GM12878 (cell line): ENCODE data around the gene KIF17. TPM values are rescaled to one million over a fixed set of nuclear protein-coding genes. Genes with fewer than 3 reads are reported as not detected.

Experiments used
- ATAC-seq: fragments of 200-7000 bp; cut with Tn5 transposase; 3 replicates; pipeline ENCODE4 v1.9.1; 2020; ENCODE audit warnings: mild to moderate bottlenecking, moderate library complexity
- BruUV-seq: library from RNA; stranded (reverse); fragments of 400-500 nt; replicated peaks from 2 replicates; lab custom pipeline; 2021; lab: Mats Ljungman, UMichigan
- CTCF ChIA-PET: fragments of 300-600 bp; sonication (Branson Sonifier 250); formaldehyde crosslinking; extraction: SDS; loops from one replicate; lab custom pipeline; 2021; ENCODE audit warnings: inconsistent platforms; lab: Yijun Ruan, JAX
- POLR2A ChIA-PET: fragments of 350-600 bp; formaldehyde crosslinking; extraction: SDS; loops from one replicate; lab custom pipeline; 2021; ENCODE audit warnings: inconsistent platforms; lab: Charles Lee
- RAD21 ChIA-PET: fragments of 300-600 bp; sonication (Branson Sonifier 250); formaldehyde crosslinking; loops from one replicate; lab custom pipeline; 2023; ENCODE audit warnings: antibody characterized with exemption; ENCODE audit not compliant: unreplicated experiment; lab: Charles Lee
- SMC1A ChIA-PET: fragments of 300-600 bp; sonication (Branson Sonifier 250); formaldehyde crosslinking; loops from one replicate; lab custom pipeline; 2023; ENCODE audit not compliant: unreplicated experiment, uncharacterized antibody; lab: Charles Lee
- DNase-seq: peaks from one replicate; pipeline ENCODE4 v3.0.0-alpha.2; 2011; ENCODE audit warnings: low read depth, low spot score
- FAIRE-seq: peaks from 3 replicates; lab custom pipeline; 2011; peaks lifted over from hg19 to GRCh38; lab: Jason Lieb, UNC
- H2AFZ ChIP-seq: 2 replicates; pipeline ENCODE4 v1.6.0; 2011; ENCODE audit warnings: low read depth, low read length, control low read depth; ENCODE audit not compliant: control insufficient read depth
- H3K27ac ChIP-seq: 2 replicates; pipeline ENCODE4 v1.5.1; 2011; ENCODE audit warnings: control low read depth; ENCODE audit not compliant: control insufficient read depth, insufficient read depth
- H3K27me3 ChIP-seq, 2 experiments: replicated peaks in 1 of 2; 2 replicates each; pipeline versions ENCODE4 v1.6.0 to v1.6.1; 2011; ENCODE audit warnings: low read length in 1 of 2; ENCODE audit not compliant: control insufficient read depth in 2 of 2, insufficient read depth in 2 of 2
- H3K36me3 ChIP-seq, 2 experiments: 2 replicates each; pipeline ENCODE4 v1.5.1; 2011; ENCODE audit warnings: low read length in 1 of 2; ENCODE audit not compliant: control insufficient read depth in 2 of 2, insufficient read depth in 2 of 2
- H3K4me1 ChIP-seq: 2 replicates; pipeline ENCODE4 v1.6.1; 2011; ENCODE audit warnings: mild to moderate bottlenecking, low read length, moderate library complexity, mixed read lengths; ENCODE audit not compliant: control insufficient read depth, insufficient read depth
- H3K4me2 ChIP-seq: 2 replicates; pipeline ENCODE4 v1.6.0; 2011; ENCODE audit warnings: control low read depth; ENCODE audit not compliant: control insufficient read depth, insufficient read depth
- H3K4me3 ChIP-seq: fragments of 200-600 bp; sonication (generic); 2 replicates; pipeline ENCODE4 v1.5.1; 2016
- H3K79me2 ChIP-seq: 2 replicates; pipeline ENCODE4 v1.6.0; 2011; ENCODE audit warnings: low read length; ENCODE audit not compliant: control insufficient read depth, insufficient read depth
- H3K9ac ChIP-seq: 2 replicates; pipeline ENCODE4 v1.8.0; 2011; ENCODE audit warnings: low read length, control low read depth, mixed read lengths; ENCODE audit not compliant: control insufficient read depth, insufficient read depth
- H3K9me3 ChIP-seq: replicated peaks from 3 replicates; pipeline ENCODE4 v1.5.1; 2011; ENCODE audit warnings: mild to moderate bottlenecking, low read length; ENCODE audit not compliant: control insufficient read depth, insufficient read depth
- H4K20me1 ChIP-seq: 2 replicates; pipeline ENCODE4 v1.6.0; 2011; ENCODE audit not compliant: control insufficient read depth, insufficient read depth
- BCLAF1 ChIP-seq: fragments of 450-650 bp; IDR thresholded peaks from 2 replicates; pipeline ENCODE4 v1.6.1; 2017; ENCODE audit warnings: antibody characterized with exemption, mild to moderate bottlenecking, moderate library complexity
- CREM ChIP-seq: IDR thresholded peaks from 2 replicates; pipeline ENCODE4 v1.6.1; 2014; ENCODE audit warnings: antibody characterized with exemption, low read depth
- FOXM1 ChIP-seq: IDR thresholded peaks from 2 replicates; pipeline ENCODE4 v1.6.1; 2012; ENCODE audit warnings: low read depth, mild to moderate bottlenecking, inconsistent platforms, low read length, moderate library complexity
- HCFC1 ChIP-seq: fragments of 150-350 bp; IDR thresholded peaks from 2 replicates; pipeline ENCODE4 v1.6.1; 2014; ENCODE audit warnings: low read length
- HDAC2 ChIP-seq: fragments of 200-600 bp; sonication (generic); IDR thresholded peaks from 2 replicates; pipeline ENCODE4 v1.6.1; 2017
- IRF5 ChIP-seq: fragments of 450-650 bp; IDR thresholded peaks from 2 replicates; pipeline ENCODE4 v1.6.1; 2017; ENCODE audit warnings: borderline replicate concordance
- POLR2AphosphoS5 ChIP-seq: IDR thresholded peaks from 2 replicates; pipeline ENCODE4 v1.6.1; 2011; ENCODE audit warnings: mild to moderate bottlenecking, low read length, inconsistent platforms
- PRDM15 ChIP-seq: fragments of 450-650 bp; formaldehyde crosslinking; IDR thresholded peaks from 2 replicates; pipeline ENCODE4 v1.4.0; 2020; ENCODE audit warnings: mild to moderate bottlenecking, moderate library complexity
- SMARCA5 ChIP-seq: fragments of 450-650 bp; IDR thresholded peaks from 2 replicates; pipeline ENCODE4 v1.6.1; 2017; ENCODE audit warnings: mild to moderate bottlenecking
- YY1 ChIP-seq: IDR thresholded peaks from 2 replicates; pipeline ENCODE4 v1.6.1; 2011; ENCODE audit warnings: low read depth, mild to moderate bottlenecking, low read length
- WGBS: methylation state at CpG from one replicate; pipeline ENCODE4 v1.1.6; 2016; ENCODE audit warnings: low lambda C conversion rate; ENCODE audit not compliant: insufficient replicate concordance, insufficient coverage; ENCODE audit errors: missing lambda C conversion rate; 5-methylcytosine and 5-hydroxymethylcytosine counted together
- in situ Hi-C: fragments of 300-500 bp; cut with MboI; formaldehyde crosslinking; loops from 9 replicates; pipeline ENCODE4 v1.14.3; 2018; ENCODE audit warnings: mixed read lengths
- intact Hi-C: fragments of 100-400 bp; cut with micrococcal nuclease; formaldehyde crosslinking; loops from one replicate; pipeline ENCODE4 v1.14.2; 2022; ENCODE audit not compliant: unreplicated experiment
- polyA plus RNA-seq, 11 experiments: library from polyadenylated mRNA; depleted of rRNA in 4 of 11; unstranded in 6 of 11; stranded (reverse) in 5 of 11; fragments of >200 nt; fragmentation: Nextera tagmentation in 4 of 11; fragmentation: Illumina TruSeq in 1 of 11; extraction: Ambion mirVana in 4 of 11; extraction: Trizol in 1 of 11; gene quantifications; 1 replicate in 1 of 11; 2 replicates in 10 of 11; pipeline versions ENCODE4 v1.2.1 to v1.2.3, GENCODE V29; 2011 to 2016; ENCODE audit warnings: inconsistent platforms in 2 of 11, missing spikeins in 2 of 11, low read depth in 1 of 11
- total RNA-seq, 4 experiments: library from RNA; depleted of rRNA in 3 of 4; stranded (reverse); fragments of >200 nt in 3 of 4; fragmentation: Illumina TruSeq in 1 of 4; extraction: Trizol in 1 of 4; gene quantifications; 2 replicates each; pipeline versions ENCODE4 v1.2.1 to v1.2.3, GENCODE V29; 2013 to 2021

Gene KIF17
- total and polyA plus RNA-seq, 10 of the 15 experiments (the other 5 are each of a cell fraction or from before 2014, with no cell fraction given): 0.01 to 0.10 (median 0.03) TPM; not detected in 7

GRCh38 chr1:20634594-20635084 lies 83.2 kb downstream of the KIF17 start:
- peak overlapping the region; percentile 93; the same call in 1 of the 2 replicates for H3K4me3 ChIP-seq
- ATAC-seq: peak; percentile 36
- POLR2A ChIA-PET: no interaction called here

More at GRCh38 chr1:20634594-20635084, 83.2 kb downstream of the KIF17 start:
- H3K4me2 ChIP-seq: peak overlapping the region; percentile 98
- intact Hi-C loops: loop anchor here (10.0 kb wide), 1 partner anchor 420 kb away; no protein-coding TSS in a partner anchor
- H3K9me3 ChIP-seq: no peaks in the 10 kb centered on the region; the same call in 2 of the 3 replicates
- H3K9ac ChIP-seq: no peak overlapping the region
- ChIA-PET RAD21 (interaction anchor here (0.9 to 2.8 kb wide), 3 partner anchors 25 to 112 kb away, joined by 3 to 10 read pairs (median 4); no protein-coding TSS in a partner anchor), CTCF (interaction anchor here (0.8 to 4.0 kb wide), 10 partner anchors 8 to 561 kb away, joined by 3 to 31 read pairs (median 7); partner anchors contain the start of genes DDOST and MUL1), SMC1A (interaction anchor here (1.1 to 1.5 kb wide), 4 partner anchors 9 to 113 kb away, joined by 3 to 6 read pairs (median 3); partner anchors contain the start of gene DDOST)
- no peaks in the 10 kb centered on the region for H3K79me2 ChIP-seq
- no peaks in the 10 kb centered on the region for H4K20me1 ChIP-seq
- H3K27me3 ChIP-seq: no peaks in the 10 kb centered on the region
- H3K27ac ChIP-seq: no peak overlapping the region
- 16% methylated on average over 4 of the region's 4 CpGs for WGBS
- no peak for DNase-seq
- no peaks in the 10 kb centered on the region for H3K36me3 ChIP-seq
- no peak for FAIRE-seq
- in situ Hi-C loops: loop anchor here (5.0 kb wide), 1 partner anchor 112 kb away; no protein-coding TSS in a partner anchor
- TF ChIP-seq POLR2AphosphoS5 (no peak), YY1 (no peak), SMARCA5 (no peak), IRF5 (no peak), HCFC1 (no peak), CREM (no peak), PRDM15 (no peak), BCLAF1 (no peak), FOXM1 (no peak), HDAC2 (no peak)
- H3K4me1 ChIP-seq: peaks cover 8% of the 10 kb centered on the region; the same call in 1 of the 2 replicates
- peak overlapping the region; percentile 90 for H2AFZ ChIP-seq
- no TSS peak for BruUV-seq
